NCI-H1105 (cell line): ENCODE data around the gene IFRD2.

ENCODE experiments used
- DNase-seq: peaks from one replicate; lab custom pipeline; 2025; lab: John Stamatoyannopoulos, UW

IFRD2 gene

GRCh38 chr3:50302095-50303012, 10.1 kb upstream of the IFRD2 start:
- no peak for DNase-seq

- no peak for DNase-seq
Measured at GRCh38 chr3:50300681-50301254, 8.5 kb upstream of the IFRD2 start.

- DNase-seq: no peak
Measured at GRCh38 chr3:50299929-50300680, 7.9 kb upstream of the IFRD2 start.

GRCh38 chr3:50299638-50299928, 7.4 kb upstream of the IFRD2 start:
- no peak for DNase-seq

GRCh38 chr3:50298836-50299637, 6.8 kb upstream of the IFRD2 start, which contains the start of the genes HYAL3 and NAA80:
Gene HYAL3 (minus strand): TSS chr3:50299405. CDS start chr3:50295602, 3,803 bp downstream.
Gene NAA80 (minus strand): TSS chr3:50299405. CDS start chr3:50297463, 1,942 bp downstream.
- DNase-seq: peak; percentile 89

- DNase-seq: no peak
Measured at GRCh38 chr3:50297896-50298725, 5.9 kb upstream of the IFRD2 start.

- DNase-seq: no peak
Measured at GRCh38 chr3:50297384-50297775, 5.2 kb upstream of the IFRD2 start.

- no peak for DNase-seq
Measured at GRCh38 chr3:50296721-50297383, 4.6 kb upstream of the IFRD2 start.

- DNase-seq: no peak
Measured at GRCh38 chr3:50295553-50296431, 3.6 kb upstream of the IFRD2 start.

- no peak for DNase-seq
Measured at GRCh38 chr3:50294492-50295403, 2.5 kb upstream of the IFRD2 start.

GRCh38 chr3:50294089-50294488, 1.9 kb upstream of the IFRD2 start:
- no peak for DNase-seq

GRCh38 chr3:50293079-50293801, 1.0 kb upstream of the IFRD2 start:
- DNase-seq: no peak

GRCh38 chr3:50290161-50290641, 2.0 kb downstream of the IFRD2 start:
- no peak for DNase-seq

- no peak for DNase-seq
Measured at GRCh38 chr3:50289130-50289529, 3.1 kb downstream of the IFRD2 start.

- DNase-seq: no peak
Measured at GRCh38 chr3:50288387-50289007, 3.7 kb downstream of the IFRD2 start.

- DNase-seq: no peak
Measured at GRCh38 chr3:50287262-50287661, 5.0 kb downstream of the IFRD2 start.
